ENCODE data around the gene SRCAP. TPM values are rescaled to one million over a fixed set of nuclear protein-coding genes. Genes with fewer than 3 reads are reported as not detected.

The SRCAP gene
- total and polyA plus RNA-seq, 2 of the 8 experiments (the other 6 are each of a cell fraction or from before 2014, with no cell fraction given), result 5.5 to 54.3 TPM

- Histone ChIP-seq H3K14ac (ENCODE audit: insufficient read length) (no peak overlapping the region), H4K8ac (ENCODE audit: extremely low read depth, insufficient read depth, low read length) (no peak overlapping the region), H3K4me3 (ENCODE audit: extremely low read depth in 1 of 4, insufficient read depth in 2 of 4, low read depth in 3 of 4, low read length in 4 of 4) (no peak overlapping the region), H3K9ac (replicated peaks in 1 of 4; ENCODE audit: extremely low read depth in 1 of 4, low read depth in 3 of 4, low read length in 3 of 4) (no peak overlapping the region), H4K5ac (ENCODE audit: insufficient read length, low read depth, low read length) (no peak overlapping the region), H2BK12ac (ENCODE audit: low read depth, low read length) (no peak overlapping the region), H3K79me1 (ENCODE audit: low read depth, low read length) (no peaks in the 10 kb centered on the region), H3K4ac (replicated peaks; ENCODE audit: insufficient read length, low read depth, low read length) (no peak overlapping the region), H3K79me2 (ENCODE audit: control insufficient read depth in 1 of 2, insufficient read depth in 2 of 2, low read length in 2 of 2) (no peaks in the 10 kb centered on the region), H2BK5ac (ENCODE audit: low read depth, low read length) (no peak overlapping the region), H2BK20ac (ENCODE audit: low read length) (no peak overlapping the region), H3K56ac (replicated peaks; ENCODE audit: insufficient read length, low read depth, low read length) (no peak overlapping the region), H2AK5ac (ENCODE audit: low read depth, low read length) (no peak overlapping the region), H3K4me2 (ENCODE audit: insufficient read depth in 1 of 2, low read depth in 2 of 2, low read length in 2 of 2) (no peak overlapping the region), H2BK120ac (replicated peaks; ENCODE audit: low read depth, low read length) (no peak overlapping the region), H3K27me3 (replicated peaks in 1 of 4; ENCODE audit: control insufficient read depth in 3 of 4, extremely low read depth in 1 of 4, insufficient read depth in 3 of 4, low read length in 3 of 4) (peaks cover 14 to 83% (median 55%) of the 10 kb centered on the region in 4 experiments), H2BK15ac (ENCODE audit: low read length) (no peak overlapping the region), H3K9me3 (ENCODE audit: insufficient read depth in 2 of 2, low read depth in 1 of 2, low read length in 1 of 2) (no peaks in the 10 kb centered on the region), H4K20me1 (replicated peaks in 1 of 2; ENCODE audit: control insufficient read depth in 1 of 2, insufficient read depth in 2 of 2, low read length in 2 of 2) (peaks cover 24 to 64% of the 10 kb centered on the region in 2 experiments), H3K18ac (ENCODE audit: extremely low read depth, low read length) (no peak overlapping the region), H4K91ac (replicated peaks; ENCODE audit: insufficient read length, low read length) (no peak overlapping the region), H3K36me3 (ENCODE audit: control insufficient read depth in 2 of 4, insufficient read depth in 4 of 4, low read length in 3 of 4) (peaks cover 0 to 19% (median 2%) of the 10 kb centered on the region in 4 experiments; a peak in 5 of 8 replicates), H3K27ac (ENCODE audit: low read depth, low read length) (no peak overlapping the region), H3K23me2 (ENCODE audit: low read depth, low read length) (no peaks in the 10 kb centered on the region), H3K4me1 (replicated peaks in 1 of 4; ENCODE audit: control insufficient read depth in 3 of 4, insufficient read depth in 4 of 4, low read length in 3 of 4) (0 out of 7 replicates have a peak, but pooled peaks cover 0 to 1% (median 0%) of the 10 kb centered on the region in 4 experiments), H2AFZ (ENCODE audit: low read length) (no peak overlapping the region), H3K23ac (ENCODE audit: insufficient read length) (no peak overlapping the region)
- no peak for DNase-seq (ENCODE audit: low read depth in 1 of 2, low spot score in 2 of 2)
- CTCF ChIA-PET (ENCODE audit: partially characterized antibody), result interaction anchor here (0.6 to 2.7 kb wide), 7 partner anchors 13 to 30 kb away, joined by 3 to 12 read pairs (median 7); no protein-coding TSS in a partner anchor
- 90% methylated on average over 22 of the region's 22 CpGs; no CpG with 5 or more reads in 1 of the 2 experiments for WGBS, 2 experiments (ENCODE audit: extremely low coverage in 1 of 2, insufficient coverage in 1 of 2, insufficient read length in 1 of 2, insufficient replicate concordance in 2 of 2, low coverage in 1 of 2, low lambda C conversion rate in 2 of 2, missing lambda C conversion rate in 1 of 2)
- TF ChIP-seq CBX5 (IDR thresholded peaks at IDR 0.05; ENCODE audit: low read depth, low read length), result no peak
- no peak for TF ChIP-seq GTF2F1 (IDR thresholded peaks at IDR 0.05; ENCODE audit: borderline replicate concordance, low read depth, low read length)
- POLR2A ChIA-PET (ENCODE audit: partially characterized antibody), result interaction anchor here (0.7 to 1.8 kb wide), 3 partner anchors 10 to 31 kb away, joined by 3 to 5 read pairs (median 4); no protein-coding TSS in a partner anchor
- FAIRE-seq, result no peak
Observed at GRCh38 chr16:30665155-30665829, 33.7 kb upstream of the SRCAP start.

Measured in H1 (cell line).